GM18505 (cell line): ENCODE measurements around the gene GABBR1.
A peak's percentile ranks its signal among the peaks of the same experiment; 100 is the strongest.
"Not testable (repeated sequence)": the region's sequence is repeated elsewhere in the genome, so short reads cannot be mapped to it uniquely, and the experiment has no call there.

ENCODE experiments used
- ATAC-seq: cut with Tn5 transposase; IDR thresholded peaks from one replicate; pipeline ENCODE4 v1.9.1; 2021; ENCODE audit not compliant: unreplicated experiment
- POLR2A ChIP-seq: IDR thresholded peaks from 4 replicates; pipeline ENCODE4 v1.6.1; 2011; ENCODE audit warnings: borderline replicate concordance; ENCODE audit not compliant: insufficient read depth, insufficient read length; ENCODE audit errors: extremely low read depth

Gene GABBR1

GRCh38 chr6:29665942-29666825 is 33.2 kb upstream of the GABBR1 start:
- no peak for ATAC-seq
- TF ChIP-seq POLR2A = no peak

- no peak for TF ChIP-seq POLR2A
- no peak for ATAC-seq
These were observed 30.5 kb upstream of the GABBR1 start for GRCh38 chr6:29663300-29664042.

GRCh38 chr6:29661502-29662141 is 28.6 kb upstream of the GABBR1 start:
- not testable (repeated sequence) for ATAC-seq

GRCh38 chr6:29661071-29661470 is 28.1 kb upstream of the GABBR1 start:
- no peak for TF ChIP-seq POLR2A
- no peak for ATAC-seq

- TF ChIP-seq POLR2A = no peak
- no peak for ATAC-seq
These were observed 23.8 kb upstream of the GABBR1 start, which contains the start of gene MOG for GRCh38 chr6:29656798-29657197. Gene MOG, plus strand, starts transcription at chr6:29657092. Its CDS starts 118 bp downstream, at chr6:29657210.

GRCh38 chr6:29656157-29656556 is 23.2 kb upstream of the GABBR1 start:
- no peak for ATAC-seq
- no peak for TF ChIP-seq POLR2A

GRCh38 chr6:29655658-29656057 is 22.7 kb upstream of the GABBR1 start:
- no peak for TF ChIP-seq POLR2A
- ATAC-seq = no peak

- no peak for TF ChIP-seq POLR2A
- ATAC-seq = no peak
These were observed 20.6 kb upstream of the GABBR1 start for GRCh38 chr6:29653452-29654038.

GRCh38 chr6:29652198-29652584 is 19.2 kb upstream of the GABBR1 start:
- ATAC-seq = no peak
- no peak for TF ChIP-seq POLR2A

GRCh38 chr6:29651413-29652197 is 18.6 kb upstream of the GABBR1 start:
- ATAC-seq = no peak
- no peak for TF ChIP-seq POLR2A

- peak; percentile 91 for ATAC-seq
These were observed 17.0 kb upstream of the GABBR1 start for GRCh38 chr6:29649701-29650673.

GRCh38 chr6:29647927-29648642 is 15.1 kb upstream of the GABBR1 start:
- TF ChIP-seq POLR2A = no peak
- ATAC-seq = no peak

More at GRCh38 chr6:29649701-29650673, 17.0 kb upstream of the GABBR1 start:
- peak; percentile 83 for TF ChIP-seq POLR2A
